ENCODE measurements around the gene TMEM37.
"Not testable (repeated sequence)": the region's sequence is repeated elsewhere in the genome, so short reads cannot be mapped to it uniquely, and the experiment has no call there.

TMEM37 gene, protein sequence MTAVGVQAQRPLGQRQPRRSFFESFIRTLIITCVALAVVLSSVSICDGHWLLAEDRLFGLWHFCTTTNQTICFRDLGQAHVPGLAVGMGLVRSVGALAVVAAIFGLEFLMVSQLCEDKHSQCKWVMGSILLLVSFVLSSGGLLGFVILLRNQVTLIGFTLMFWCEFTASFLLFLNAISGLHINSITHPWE

DNA sequence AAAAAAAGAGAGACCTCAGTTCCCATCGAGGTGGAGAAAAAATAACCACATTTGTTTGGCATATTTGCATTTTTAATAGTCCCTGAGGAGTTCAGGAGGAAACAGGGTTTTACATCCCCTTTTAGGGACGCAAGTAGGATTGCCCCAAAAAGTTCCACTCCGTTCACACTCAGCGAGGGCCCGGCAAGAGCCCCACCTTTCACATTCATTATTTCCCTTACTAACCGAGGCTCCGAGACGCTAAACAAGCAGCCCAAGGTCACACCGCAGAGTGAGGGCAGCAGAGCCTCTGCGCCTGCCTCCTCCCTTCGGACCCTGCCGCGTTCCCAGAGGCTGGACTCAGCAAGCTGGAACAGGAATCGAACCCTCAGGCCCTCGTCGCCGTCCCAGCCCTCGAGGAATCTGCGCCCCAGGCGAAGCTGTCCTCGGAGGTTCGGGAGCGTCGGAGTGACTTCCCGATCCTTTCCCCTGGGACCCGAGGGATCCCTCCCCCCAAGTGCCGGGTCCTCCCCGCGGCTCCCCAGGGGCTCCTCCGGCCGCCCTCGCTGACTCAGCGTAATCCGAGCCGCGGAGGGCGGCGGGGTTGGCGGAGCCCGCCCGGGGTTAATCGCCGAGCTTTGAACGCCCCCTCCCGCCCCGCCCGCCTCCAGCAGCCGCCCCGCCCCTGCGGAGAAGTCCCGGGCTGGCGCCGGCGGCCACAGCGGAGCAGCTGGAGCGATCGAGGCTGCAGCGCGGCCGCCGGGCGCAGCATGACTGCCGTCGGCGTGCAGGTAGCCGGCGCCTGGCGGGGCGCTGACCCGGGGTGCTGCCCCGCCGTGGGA is at the start of gene TMEM37:
Gene TMEM37 (plus strand): TSS at position 700 of the 821 bp plus-strand sequence. CDS start 50 bp downstream, at position 750.
- Histone ChIP-seq H3K27me3 (ENCODE audit: insufficient read depth, low read length) (peaks cover 36% of the 10 kb centered on the region), H3K36me3 (ENCODE audit: insufficient read depth, low read length) (no peaks in the 10 kb centered on the region), H3K4me1 (ENCODE audit: insufficient read depth, low read length) (peaks cover 14% of the 10 kb centered on the region), H2AFZ (ENCODE audit: low read depth, low read length) (no peak within 1 kb of the TSS), H3K9me3 (ENCODE audit: low read length) (no peaks in the 10 kb centered on the region), H3K4me3 (ENCODE audit: low read length) (peak within 1 kb of the TSS; percentile 27)

DNA sequence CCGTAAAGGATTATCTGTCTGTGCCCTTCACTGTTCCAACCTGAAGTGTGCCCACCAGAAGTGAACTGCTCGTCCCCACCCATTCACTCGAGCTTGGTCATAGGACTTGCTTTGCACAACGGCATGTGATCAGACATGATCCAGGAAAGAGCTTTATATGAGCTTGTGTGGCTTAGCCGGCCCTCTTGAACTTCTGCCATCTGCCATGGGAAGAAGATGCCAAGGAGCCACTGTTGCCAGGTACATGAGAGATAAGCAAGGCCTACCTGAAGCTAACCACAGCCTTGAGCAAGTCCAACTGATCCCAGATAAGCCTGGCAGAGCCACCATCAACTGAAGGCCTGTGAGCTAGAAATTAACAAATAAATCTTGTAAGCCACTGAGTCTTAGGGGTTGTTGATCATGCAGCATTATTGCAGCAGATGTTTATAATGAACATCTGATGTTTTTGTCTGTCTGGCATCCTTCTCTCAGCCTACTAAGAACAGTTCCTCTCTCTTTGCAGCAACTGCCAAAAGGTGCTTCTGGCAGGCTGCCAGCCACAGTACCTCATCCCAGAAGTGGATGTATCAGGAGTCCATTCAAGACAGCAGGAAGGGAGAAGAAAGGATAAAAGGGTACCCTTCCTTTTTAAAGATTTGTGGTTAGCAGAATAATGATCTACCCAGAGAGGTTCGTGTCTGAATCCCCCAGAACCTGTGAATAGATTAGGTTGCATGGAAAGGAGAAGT is 48.1 kb upstream of the TMEM37 start:
- no peak overlapping the region for H3K4me3 ChIP-seq (ENCODE audit: low read length)
- no peaks in the 10 kb centered on the region for H3K36me3 ChIP-seq (ENCODE audit: insufficient read depth, low read length)
- no peaks in the 10 kb centered on the region for H3K9me3 ChIP-seq (ENCODE audit: low read length)
- peaks cover 17% of the 10 kb centered on the region for H3K27me3 ChIP-seq (ENCODE audit: insufficient read depth, low read length)
- no peaks in the 10 kb centered on the region for H3K4me1 ChIP-seq (ENCODE audit: insufficient read depth, low read length)
- no peak overlapping the region for H2AFZ ChIP-seq (ENCODE audit: low read depth, low read length)

DNA sequence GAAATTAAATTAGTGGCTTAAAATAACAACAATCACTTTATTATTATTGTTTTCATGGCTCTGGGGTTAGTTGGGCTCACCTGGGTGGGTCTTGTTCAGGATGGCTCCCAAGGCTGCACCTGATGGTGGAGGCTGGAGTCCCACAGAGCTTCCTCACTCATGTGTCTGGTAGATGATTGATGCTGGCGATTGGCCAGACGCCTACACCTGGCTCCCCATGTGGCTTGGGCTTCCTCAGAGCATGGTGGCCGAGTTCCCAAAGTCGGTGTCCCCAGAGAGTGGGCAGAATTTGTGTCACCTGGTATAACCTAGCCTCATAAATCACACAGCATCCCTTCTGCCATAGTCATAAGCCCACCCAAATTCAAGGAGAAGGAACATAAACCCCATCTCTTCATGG is 46.7 kb upstream of the TMEM37 start:
- Histone ChIP-seq H3K4me3 (ENCODE audit: low read length) (no peak overlapping the region), H3K27me3 (ENCODE audit: insufficient read depth, low read length) (peaks cover 17% of the 10 kb centered on the region), H3K9me3 (ENCODE audit: low read length) (no peaks in the 10 kb centered on the region), H3K36me3 (ENCODE audit: insufficient read depth, low read length) (no peaks in the 10 kb centered on the region), H3K4me1 (ENCODE audit: insufficient read depth, low read length) (no peaks in the 10 kb centered on the region), H2AFZ (ENCODE audit: low read depth, low read length) (no peak overlapping the region)

DNA sequence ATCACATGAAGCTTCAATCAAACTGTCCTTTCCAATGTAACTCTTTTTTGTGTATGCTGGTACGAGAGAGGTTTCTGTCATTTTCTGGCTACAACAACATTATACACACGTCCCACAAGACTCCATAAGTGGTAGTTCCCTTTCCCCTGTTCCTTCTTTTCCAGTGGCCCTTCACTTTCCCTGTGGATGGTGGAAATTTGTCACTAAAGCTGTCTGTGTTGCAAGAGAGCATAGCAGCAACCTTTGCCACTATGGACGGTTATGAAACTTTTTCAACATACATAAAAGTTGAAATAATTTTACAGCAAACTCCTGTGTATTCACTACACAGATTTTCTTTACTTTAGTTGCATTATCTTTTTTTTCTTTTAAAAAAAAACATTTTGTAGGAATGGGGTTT is 46.2 kb upstream of the TMEM37 start:
- no peak overlapping the region for H2AFZ ChIP-seq (ENCODE audit: low read depth, low read length)
- H3K27me3 ChIP-seq (ENCODE audit: insufficient read depth, low read length), result peaks cover 17% of the 10 kb centered on the region
- no peaks in the 10 kb centered on the region for H3K4me1 ChIP-seq (ENCODE audit: insufficient read depth, low read length)
- H3K9me3 ChIP-seq (ENCODE audit: low read length), result no peaks in the 10 kb centered on the region
- H3K4me3 ChIP-seq (ENCODE audit: low read length), result no peak overlapping the region
- no peaks in the 10 kb centered on the region for H3K36me3 ChIP-seq (ENCODE audit: insufficient read depth, low read length)

DNA sequence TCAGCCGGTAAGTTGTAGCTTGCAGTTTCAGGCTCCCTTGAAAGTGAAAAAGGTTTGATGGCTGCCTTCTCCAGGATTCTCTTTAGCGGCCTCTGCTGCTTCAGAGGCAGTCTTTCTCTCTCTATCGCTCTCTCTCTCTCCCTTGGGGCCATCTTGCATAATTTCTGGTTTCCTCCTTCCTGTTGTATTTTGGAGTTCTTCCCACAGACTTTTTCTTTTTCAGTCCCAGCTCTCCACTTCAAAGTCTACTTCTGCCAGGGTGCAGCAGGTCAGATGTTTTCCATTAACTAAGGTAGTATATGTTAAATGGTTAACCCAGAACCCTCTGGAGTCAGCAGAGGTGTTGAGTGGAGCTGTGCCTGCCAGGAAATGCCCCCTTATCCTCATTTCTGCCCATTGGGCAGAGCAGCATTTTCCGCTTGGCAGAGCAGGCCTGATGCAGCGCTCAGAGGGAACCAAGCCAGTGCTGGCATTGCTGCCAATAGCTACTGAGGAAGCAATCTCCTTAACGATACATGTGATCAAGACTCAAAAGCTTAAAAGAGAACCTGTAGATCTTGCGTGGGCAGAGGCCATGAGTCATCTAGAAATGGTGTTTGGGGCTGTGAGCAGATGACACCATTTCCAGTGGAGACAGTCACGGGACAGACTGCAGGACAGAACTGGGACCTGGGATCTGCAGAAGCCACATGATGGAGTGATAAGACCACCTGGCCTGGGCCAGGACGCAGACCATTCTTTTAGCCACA is 44.1 kb upstream of the TMEM37 start:
- H3K4me3 ChIP-seq (ENCODE audit: low read length), result no peak overlapping the region

DNA sequence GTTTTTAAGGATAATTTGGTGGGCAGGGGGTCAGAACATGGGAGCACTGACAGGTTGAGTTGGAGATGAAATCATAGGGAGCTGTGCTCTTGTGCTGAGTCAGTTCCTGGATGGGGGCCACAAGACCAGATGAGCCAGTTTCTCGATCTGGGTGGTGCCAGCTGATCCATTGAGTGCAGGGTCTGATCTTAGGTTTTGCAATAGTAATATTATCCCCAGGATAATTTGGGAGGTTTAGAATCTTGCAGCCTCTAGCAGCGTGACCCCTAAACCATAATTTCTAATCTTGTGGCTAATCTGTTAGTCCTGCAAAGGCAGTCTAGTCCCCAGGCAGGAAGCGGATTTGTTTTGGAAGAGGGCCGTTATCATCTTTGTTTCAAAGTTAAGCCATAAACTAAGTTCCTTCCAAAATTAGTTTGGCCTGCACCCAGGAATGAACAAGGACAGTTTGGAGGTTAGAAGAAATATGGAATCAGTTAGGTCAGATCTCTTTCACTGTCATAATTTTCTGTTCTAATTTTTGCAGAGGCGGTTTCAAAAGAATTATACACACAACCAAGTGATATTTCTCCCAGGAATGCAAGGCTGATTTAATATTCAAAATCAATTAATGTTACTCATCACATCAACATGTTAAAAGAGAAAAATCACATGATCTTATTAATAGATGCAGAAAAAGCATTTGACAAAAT is 41.9 kb upstream of the TMEM37 start:
- H3K9me3 ChIP-seq (ENCODE audit: low read length), result no peaks in the 10 kb centered on the region
- H2AFZ ChIP-seq (ENCODE audit: low read depth, low read length), result no peak overlapping the region
- no peaks in the 10 kb centered on the region for H3K36me3 ChIP-seq (ENCODE audit: insufficient read depth, low read length)
- H3K4me1 ChIP-seq (ENCODE audit: insufficient read depth, low read length), result no peaks in the 10 kb centered on the region
- peaks cover 4% of the 10 kb centered on the region for H3K27me3 ChIP-seq (ENCODE audit: insufficient read depth, low read length)
- H3K4me3 ChIP-seq (ENCODE audit: low read length), result no peak overlapping the region

More for the DNA sequence above, 44.1 kb upstream of the TMEM37 start:
- Histone ChIP-seq H3K4me1 (ENCODE audit: insufficient read depth, low read length) (no peaks in the 10 kb centered on the region), H3K9me3 (ENCODE audit: low read length) (no peaks in the 10 kb centered on the region), H3K27me3 (ENCODE audit: insufficient read depth, low read length) (peaks cover 17% of the 10 kb centered on the region), H2AFZ (ENCODE audit: low read depth, low read length) (no peak overlapping the region), H3K36me3 (ENCODE audit: insufficient read depth, low read length) (no peaks in the 10 kb centered on the region)

DNA sequence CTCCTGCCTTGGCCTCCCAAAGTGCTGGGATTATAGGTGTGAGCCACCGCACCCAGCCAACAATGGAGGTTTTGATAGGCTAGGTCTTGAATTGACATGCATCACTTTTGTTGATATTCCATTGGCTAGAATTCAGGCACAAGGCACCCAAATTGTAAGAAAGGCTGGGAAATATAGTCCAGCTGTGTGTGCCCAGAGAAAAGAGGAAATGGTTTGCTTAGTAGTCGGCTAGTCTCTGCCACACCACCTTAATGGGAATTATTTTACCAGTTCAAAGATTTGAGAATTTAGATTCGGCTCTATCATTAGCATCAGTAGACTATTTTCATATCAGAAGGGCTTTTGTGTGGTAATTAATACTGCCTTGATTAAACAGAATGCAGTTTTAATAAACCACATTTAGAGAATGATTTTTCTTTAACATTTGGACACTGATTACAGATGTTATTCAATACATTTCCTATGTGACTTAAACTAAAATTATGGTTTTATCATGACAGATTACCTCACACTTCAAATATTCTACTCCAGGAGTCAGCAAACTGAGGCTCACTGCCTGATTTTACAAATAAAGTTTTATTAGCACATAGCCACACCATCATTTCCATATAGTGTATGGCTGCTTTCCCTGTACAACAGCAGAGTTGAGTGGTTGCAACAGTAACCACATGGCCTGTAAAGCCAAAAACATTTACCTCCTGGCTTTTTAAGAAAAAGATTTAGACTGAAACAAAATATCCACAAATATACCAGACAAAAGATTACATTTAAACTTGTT is 37.5 kb upstream of the TMEM37 start:
- Histone ChIP-seq H3K9me3 (ENCODE audit: low read length) (no peaks in the 10 kb centered on the region), H3K4me3 (ENCODE audit: low read length) (no peak overlapping the region), H2AFZ (ENCODE audit: low read depth, low read length) (no peak overlapping the region), H3K36me3 (ENCODE audit: insufficient read depth, low read length) (no peaks in the 10 kb centered on the region), H3K27me3 (ENCODE audit: insufficient read depth, low read length) (no peaks in the 10 kb centered on the region), H3K4me1 (ENCODE audit: insufficient read depth, low read length) (no peaks in the 10 kb centered on the region)

DNA sequence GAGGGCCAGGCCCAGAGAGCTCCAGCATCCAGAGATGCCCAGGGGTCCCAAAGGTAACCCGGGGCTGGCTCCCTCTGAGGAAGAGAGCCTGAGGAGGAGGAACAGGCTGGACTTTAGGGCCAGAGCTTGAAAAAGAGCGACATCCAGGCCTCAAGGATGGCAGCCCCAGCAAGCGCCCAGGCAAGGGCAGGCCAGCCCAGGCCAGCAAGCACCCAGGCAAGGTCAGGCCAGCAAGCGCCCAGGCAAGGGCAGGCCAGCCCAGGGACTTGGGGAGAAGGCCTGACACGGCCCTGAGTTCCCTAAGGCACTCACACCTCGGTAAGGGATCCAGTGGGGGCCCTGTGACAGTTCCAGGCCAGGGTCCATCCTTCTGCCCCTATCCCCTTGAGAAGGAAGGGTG is 34.5 kb upstream of the TMEM37 start:
- Histone ChIP-seq H3K4me1 (ENCODE audit: insufficient read depth, low read length) (no peaks in the 10 kb centered on the region), H3K4me3 (ENCODE audit: low read length) (no peak overlapping the region), H3K9me3 (ENCODE audit: low read length) (no peaks in the 10 kb centered on the region)

DNA sequence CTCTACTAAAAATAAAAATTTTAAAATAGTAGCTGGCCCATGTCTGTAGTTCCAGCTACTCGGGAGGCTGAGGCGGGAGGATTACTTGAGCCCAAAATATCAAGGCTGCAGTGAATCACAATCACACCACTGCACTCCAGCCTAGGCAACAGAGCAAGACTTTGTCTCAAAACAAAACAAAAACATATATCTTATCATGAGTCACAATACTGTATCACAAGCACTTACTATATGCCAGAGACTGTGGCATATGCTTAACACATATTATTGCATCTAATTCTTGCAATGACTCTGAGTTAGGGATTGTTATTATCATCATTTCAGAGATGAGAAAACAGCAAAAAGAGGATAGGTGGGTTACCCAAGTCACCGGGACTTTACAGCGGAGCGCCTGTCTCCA is 29.5 kb upstream of the TMEM37 start:
- no peaks in the 10 kb centered on the region for H3K27me3 ChIP-seq (ENCODE audit: insufficient read depth, low read length)

More for the DNA sequence above, 34.5 kb upstream of the TMEM37 start:
- Histone ChIP-seq H2AFZ (ENCODE audit: low read depth, low read length) (no peak overlapping the region), H3K36me3 (ENCODE audit: insufficient read depth, low read length) (no peaks in the 10 kb centered on the region), H3K27me3 (ENCODE audit: insufficient read depth, low read length) (no peaks in the 10 kb centered on the region)

DNA sequence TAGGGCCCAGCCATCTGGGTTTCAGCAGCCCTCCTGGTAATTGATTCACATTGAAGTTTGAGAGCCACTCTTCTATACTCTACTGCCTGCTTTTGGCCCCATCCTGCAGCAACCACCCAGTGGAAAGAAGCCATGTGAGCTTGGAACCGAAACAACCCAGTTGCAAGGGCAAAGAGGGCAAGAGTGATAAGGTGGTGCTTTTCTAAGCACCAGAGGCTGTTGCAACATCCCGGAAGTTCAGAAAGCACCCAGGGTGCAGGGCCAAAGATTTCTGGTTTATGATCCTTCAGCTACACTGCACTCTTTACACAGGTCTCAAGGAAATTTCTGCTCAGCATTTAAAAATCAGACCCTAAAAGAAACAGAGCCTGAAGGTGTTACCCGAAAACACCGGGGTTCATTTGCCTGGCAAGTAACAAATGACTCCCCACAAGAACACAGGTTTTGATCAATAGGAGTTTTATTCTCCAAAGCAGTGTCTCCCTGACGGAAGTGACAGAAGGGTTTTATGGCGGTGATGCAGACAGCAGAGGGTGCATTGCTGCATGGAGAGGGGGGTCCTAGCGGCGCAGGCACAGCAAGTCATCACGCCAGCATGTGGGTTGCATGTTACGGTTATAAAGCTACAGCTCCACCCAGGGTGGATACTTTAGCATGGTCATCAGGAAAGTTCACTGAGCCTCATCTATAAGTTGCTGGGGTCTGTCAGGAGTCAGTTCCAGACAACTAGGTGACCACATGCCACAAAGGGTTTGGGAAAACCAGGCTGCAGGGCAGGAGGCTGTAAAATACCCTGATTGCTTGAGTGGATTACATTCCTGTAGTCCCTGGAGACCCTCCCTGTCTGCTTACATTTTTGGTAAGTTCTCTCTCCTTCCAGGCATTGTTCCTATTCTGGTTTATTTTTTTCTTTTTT is 28.8 kb upstream of the TMEM37 start:
- H3K4me3 ChIP-seq (ENCODE audit: low read length), result no peak overlapping the region
- no peak overlapping the region for H2AFZ ChIP-seq (ENCODE audit: low read depth, low read length)
- H3K4me1 ChIP-seq (ENCODE audit: insufficient read depth, low read length), result no peaks in the 10 kb centered on the region
- H3K36me3 ChIP-seq (ENCODE audit: insufficient read depth, low read length), result no peaks in the 10 kb centered on the region
- no peaks in the 10 kb centered on the region for H3K9me3 ChIP-seq (ENCODE audit: low read length)
- no peaks in the 10 kb centered on the region for H3K27me3 ChIP-seq (ENCODE audit: insufficient read depth, low read length)

More for the DNA sequence above, 29.5 kb upstream of the TMEM37 start:
- no peak overlapping the region for H3K4me3 ChIP-seq (ENCODE audit: low read length)
- no peaks in the 10 kb centered on the region for H3K4me1 ChIP-seq (ENCODE audit: insufficient read depth, low read length)
- H3K9me3 ChIP-seq (ENCODE audit: low read length), result no peaks in the 10 kb centered on the region
- H3K36me3 ChIP-seq (ENCODE audit: insufficient read depth, low read length), result no peaks in the 10 kb centered on the region
- no peak overlapping the region for H2AFZ ChIP-seq (ENCODE audit: low read depth, low read length)

DNA sequence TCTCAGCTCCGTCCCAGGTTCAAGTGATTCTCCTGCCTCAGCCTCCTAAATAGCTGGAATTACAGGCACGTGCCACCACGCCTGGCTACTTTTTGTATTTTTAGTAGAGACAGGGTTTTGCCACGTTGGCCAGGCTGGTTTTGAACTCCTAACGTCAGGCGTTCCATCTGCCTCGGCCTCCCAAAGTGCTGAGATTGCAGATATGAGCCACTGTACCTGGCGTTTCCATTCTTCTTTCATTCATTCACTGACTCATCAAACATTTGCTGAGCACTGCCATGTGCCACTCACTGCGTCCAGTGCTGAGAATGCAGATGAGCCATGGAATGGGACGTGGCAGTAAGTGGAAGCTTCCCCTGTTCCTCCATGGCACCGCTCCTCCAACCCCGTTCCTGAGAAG is 28.0 kb upstream of the TMEM37 start:
- H3K36me3 ChIP-seq (ENCODE audit: insufficient read depth, low read length); H3K27me3 ChIP-seq (ENCODE audit: insufficient read depth, low read length); H3K4me1 ChIP-seq (ENCODE audit: insufficient read depth, low read length); H3K4me3 ChIP-seq (ENCODE audit: low read length); H2AFZ ChIP-seq (ENCODE audit: low read depth, low read length); H3K9me3 ChIP-seq (ENCODE audit: low read length): not testable (repeated sequence)
